Fibroblast of lung (primary cell): Measurements from ENCODE around the gene KCNJ6. TPM values are rescaled to one million over a fixed set of nuclear protein-coding genes. Genes with fewer than 3 reads are reported as not detected.

Experiments used
- DNase-seq, 2 donors: peaks; one replicate each; pipeline versions ENCODE4 v3.0.0 to v3.0.0-alpha.2; 2010; ENCODE audit warnings: low read depth in 2 of 2
- H2AFZ ChIP-seq: 2 replicates; pipeline ENCODE4 v1.5.1; 2012; ENCODE audit warnings: low read length, control low read depth, inconsistent platforms
- H3K27ac ChIP-seq: 2 replicates; pipeline ENCODE4 v1.5.1; 2011; ENCODE audit warnings: low read length, control low read depth; ENCODE audit not compliant: insufficient read depth
- H3K27me3 ChIP-seq: 2 replicates; pipeline ENCODE4 v1.5.1; 2011; ENCODE audit warnings: mild to moderate bottlenecking, low read length; ENCODE audit not compliant: control insufficient read depth, insufficient read depth
- H3K36me3 ChIP-seq: 2 replicates; pipeline ENCODE4 v1.5.1; 2011; ENCODE audit warnings: low read length; ENCODE audit not compliant: control insufficient read depth, insufficient read depth
- H3K4me1 ChIP-seq: 2 replicates; pipeline ENCODE4 v1.5.1; 2011; ENCODE audit warnings: low read length; ENCODE audit not compliant: control insufficient read depth, insufficient read depth; ENCODE audit errors: extremely low read depth
- H3K4me2 ChIP-seq: 2 replicates; pipeline ENCODE4 v1.5.1; 2011; ENCODE audit warnings: low read length, control low read depth; ENCODE audit not compliant: insufficient read depth; ENCODE audit errors: extremely low read depth
- H3K4me3 ChIP-seq, 4 experiments: fragments of 200-600 bp in 1 of 4; sonication (generic) in 1 of 4; replicated peaks in 1 of 4; 2 replicates each; pipeline ENCODE4 v1.5.1; 2011 to 2016; ENCODE audit warnings: low read length in 4 of 4, low read depth in 3 of 4, mild to moderate bottlenecking in 3 of 4, control low read depth in 2 of 4, inconsistent platforms in 1 of 4, mixed read lengths in 1 of 4; ENCODE audit not compliant: insufficient read depth in 1 of 4; ENCODE audit errors: control extremely low read depth in 1 of 4
- H3K79me2 ChIP-seq: 2 replicates; pipeline ENCODE4 v1.5.1; 2012; ENCODE audit warnings: mild to moderate bottlenecking, low read length, inconsistent platforms; ENCODE audit not compliant: control insufficient read depth, insufficient read depth
- H3K9ac ChIP-seq: 2 replicates; pipeline ENCODE4 v1.5.1; 2011; ENCODE audit warnings: mild to moderate bottlenecking, low read length, control low read depth; ENCODE audit not compliant: insufficient read depth
- H3K9me3 ChIP-seq: 2 replicates; pipeline ENCODE4 v1.5.1; 2012; ENCODE audit warnings: low read depth, low read length; ENCODE audit not compliant: control insufficient read depth, insufficient read depth
- H4K20me1 ChIP-seq: 2 replicates; pipeline ENCODE4 v1.5.1; 2011; ENCODE audit warnings: low read length; ENCODE audit not compliant: control insufficient read depth, insufficient read depth; ENCODE audit errors: extremely low read depth
- CTCF ChIP-seq, 2 donors: IDR thresholded peaks in 1 of 2; conservative IDR thresholded peaks in 1 of 2; 1 replicate in 1 of 2; 2 replicates in 1 of 2; pipeline ENCODE4 v1.5.1; 2011 to 2012; ENCODE audit warnings: low read length in 2 of 2, control low read depth in 1 of 2, inconsistent platforms in 1 of 2, low read depth in 1 of 2, mild to moderate bottlenecking in 1 of 2
- EZH2 ChIP-seq: IDR thresholded peaks from 2 replicates; pipeline ENCODE4 v1.5.1; 2012; ENCODE audit warnings: low read length, control low read depth, mild to moderate bottlenecking; ENCODE audit errors: missing control alignments
- polyA plus RNA-seq, 2 donors: library from polyadenylated mRNA; depleted of rRNA in 1 of 2; stranded (reverse) in 1 of 2; unstranded in 1 of 2; fragments of >200 nt; gene quantifications; 2 replicates each; pipeline ENCODE4 v1.2.1, GENCODE V29; 2011 to 2012; ENCODE audit warnings: missing spikeins in 1 of 2
- total RNA-seq: library from RNA; depleted of rRNA; stranded (reverse); fragments of >200 nt; gene quantifications from 2 replicates; pipeline ENCODE4 v1.2.1, GENCODE V29; 2014

Gene KCNJ6
- total and polyA plus RNA-seq, 2 donors (not counting 1 experiment from before 2014, with no cell fraction given): under 0.01 to 7.6 TPM

DNA sequence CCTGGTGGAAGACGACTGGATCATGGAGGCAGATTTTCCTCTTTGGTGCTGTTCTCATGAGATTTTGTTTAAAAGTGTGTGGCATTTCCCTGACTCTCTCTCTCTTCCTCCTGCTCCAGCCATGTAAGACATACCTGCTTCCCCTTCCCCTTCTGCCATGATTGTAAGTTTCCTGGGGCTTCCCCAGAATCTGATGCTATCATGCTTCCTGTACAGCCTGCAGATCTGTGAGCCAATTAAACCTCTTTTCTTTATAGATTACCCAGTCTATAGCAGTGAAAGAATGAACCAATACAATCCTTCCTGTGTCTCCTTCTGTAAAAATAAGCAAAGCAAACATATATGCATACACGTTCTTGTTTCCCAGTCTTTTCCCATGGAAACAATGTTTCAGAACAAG is 276.5 kb downstream of the KCNJ6 start:
- Histone ChIP-seq H2AFZ (no peak overlapping the region), H4K20me1 (no peaks in the 10 kb centered on the region), H3K27me3 (no peaks in the 10 kb centered on the region), H3K79me2 (no peaks in the 10 kb centered on the region), H3K36me3 (no peaks in the 10 kb centered on the region), H3K27ac (no peak overlapping the region), H3K4me3 (no peak overlapping the region), H3K9me3 (no peaks in the 10 kb centered on the region), H3K4me1 (no peaks in the 10 kb centered on the region), H3K9ac (no peak overlapping the region), H3K4me2 (no peak overlapping the region)
- TF ChIP-seq EZH2: no peak
- no peak for TF ChIP-seq CTCF (conservative IDR thresholded peaks at IDR 0.05 in 1 of 2, IDR thresholded peaks at IDR 0.05 in 1 of 2; ENCODE audit: low read depth in 1 of 2, low read length in 2 of 2)
- DNase-seq: no peak

- no peak for TF ChIP-seq CTCF (conservative IDR thresholded peaks at IDR 0.05 in 1 of 2, IDR thresholded peaks at IDR 0.05 in 1 of 2; ENCODE audit: low read depth in 1 of 2, low read length in 2 of 2)
- TF ChIP-seq EZH2: no peak
- H2AFZ ChIP-seq: no peak overlapping the region
- no peak overlapping the region for H3K9ac ChIP-seq
- H3K36me3 ChIP-seq: no peaks in the 10 kb centered on the region
- no peaks in the 10 kb centered on the region for H3K9me3 ChIP-seq
- no peaks in the 10 kb centered on the region for H3K79me2 ChIP-seq
- H4K20me1 ChIP-seq: no peaks in the 10 kb centered on the region
- H3K4me3 ChIP-seq: no peak overlapping the region
- H3K4me2 ChIP-seq: no peak overlapping the region
- peak; percentile 38 to 73 for DNase-seq
- no peak overlapping the region for H3K27ac ChIP-seq
- no peaks in the 10 kb centered on the region for H3K4me1 ChIP-seq
- H3K27me3 ChIP-seq: peaks cover 6% of the 10 kb centered on the region
Measured at GRCh38 chr21:37636152-37636860, 280.0 kb downstream of the KCNJ6 start.

DNA sequence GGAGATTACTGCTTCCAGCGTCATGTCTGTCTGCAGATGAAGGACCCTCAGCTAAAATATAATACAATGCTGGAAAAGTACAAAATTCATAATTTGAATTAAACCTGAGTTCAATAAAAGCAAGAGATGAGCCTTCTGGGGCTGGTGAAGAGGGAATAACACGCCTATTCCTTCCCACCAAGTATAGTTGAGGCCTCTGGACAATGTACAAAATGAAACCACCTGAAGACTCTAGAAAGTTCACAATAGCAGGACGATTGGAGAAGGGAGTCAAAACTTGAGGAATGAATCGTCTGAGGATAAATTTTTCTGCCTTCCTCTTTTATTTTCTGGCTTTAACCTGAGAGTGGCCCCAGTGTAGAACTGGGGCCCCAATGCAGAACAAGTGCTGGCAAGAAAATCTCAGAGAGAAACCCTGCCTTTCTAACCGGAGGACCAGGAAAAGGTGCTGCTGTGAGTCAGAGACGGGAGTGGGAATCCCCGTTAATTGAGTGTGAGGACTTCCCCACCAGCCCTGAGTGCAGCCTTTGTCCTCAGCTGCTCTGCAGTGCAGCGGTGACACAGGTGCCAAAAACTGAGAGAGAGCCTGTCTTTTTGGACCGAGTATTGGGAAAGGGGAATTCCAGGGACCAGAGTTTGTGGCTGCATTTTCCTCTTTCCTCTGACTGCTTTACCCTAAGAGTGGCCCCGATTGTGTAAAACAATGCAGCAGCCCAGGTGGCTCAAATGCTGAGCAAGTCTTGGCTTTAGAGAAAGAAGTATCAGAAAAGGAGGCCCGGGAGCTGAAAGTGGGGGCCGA is 284.7 kb downstream of the KCNJ6 start:
- Histone ChIP-seq H3K9me3 (no peaks in the 10 kb centered on the region), H2AFZ (no peak overlapping the region), H3K4me3 (no peak overlapping the region), H3K79me2 (no peaks in the 10 kb centered on the region), H3K9ac (no peak overlapping the region), H4K20me1 (no peaks in the 10 kb centered on the region), H3K4me1 (no peaks in the 10 kb centered on the region), H3K27ac (no peak overlapping the region), H3K27me3 (peaks cover 10% of the 10 kb centered on the region), H3K36me3 (no peaks in the 10 kb centered on the region), H3K4me2 (no peak overlapping the region)
- TF ChIP-seq CTCF (conservative IDR thresholded peaks at IDR 0.05 in 1 of 2, IDR thresholded peaks at IDR 0.05 in 1 of 2; ENCODE audit: low read depth in 1 of 2, low read length in 2 of 2): no peak
- no peak for TF ChIP-seq EZH2
- no peak for DNase-seq
